ENCODE data around the gene SIRT6.

The SIRT6 gene

GRCh38 chr19:4186087-4186993, 4.0 kb upstream of the SIRT6 start (continued):
- TF ChIP-seq ZNF692 (tag by site-specific recombination; IDR thresholded peaks at IDR 0.05), result 0 out of 2 replicates have a peak, but pooled peaks have one; percentile 8
- no peak for TF ChIP-seq ZNF121 (tag by site-specific recombination; IDR thresholded peaks at IDR 0.05)
- TF ChIP-seq ZNF354C (tag by site-specific recombination; IDR thresholded peaks at IDR 0.05; ENCODE audit: borderline replicate concordance, low read depth), result no peak
- TF ChIP-seq ZNF404 (tag by site-specific recombination; IDR thresholded peaks at IDR 0.05), result no peak
- no peak for TF ChIP-seq ZFP37 (tag by site-specific recombination; IDR thresholded peaks at IDR 0.05)
- no peak for TF ChIP-seq PRDM4 (tag by site-specific recombination; IDR thresholded peaks at IDR 0.05)
- TF ChIP-seq KLF17 (tag by site-specific recombination; IDR thresholded peaks at IDR 0.05), result 0 out of 2 replicates have a peak, but pooled peaks have one; percentile 42
- no peak for TF ChIP-seq GLIS2 (tag by site-specific recombination; IDR thresholded peaks at IDR 0.05)
- TF ChIP-seq ZNF280D (tag by site-specific recombination; IDR thresholded peaks at IDR 0.05), result no peak
- no peak for TF ChIP-seq PBX3 (CRISPR knock-in tag; IDR thresholded peaks at IDR 0.05)
- no peak for TF ChIP-seq WT1 (tag by site-specific recombination; IDR thresholded peaks at IDR 0.05)
- TF ChIP-seq ZNF704 (tag by site-specific recombination; IDR thresholded peaks at IDR 0.05), result no peak
- no peak for TF ChIP-seq ZNF561 (tag by site-specific recombination; IDR thresholded peaks at IDR 0.05; ENCODE audit: borderline replicate concordance)
- TF ChIP-seq ZNF362 (tag by site-specific recombination; IDR thresholded peaks at IDR 0.05), result no peak
- TF ChIP-seq ZNF768 (tag by site-specific recombination; IDR thresholded peaks at IDR 0.05), result peak; percentile 87; the same call in 1 of the 2 replicates
- TF ChIP-seq ZNF629 (tag by site-specific recombination; IDR thresholded peaks at IDR 0.05), result no peak
- no peak for TF ChIP-seq ZNF112 (tag by site-specific recombination; IDR thresholded peaks at IDR 0.05)
- no peak for TF ChIP-seq ZNF10 (tag by site-specific recombination; IDR thresholded peaks at IDR 0.05)
- peak; percentile 23; the same call in 1 of the 2 replicates for TF ChIP-seq SP2 (tag by site-specific recombination; IDR thresholded peaks at IDR 0.05)
- TF ChIP-seq ZNF830 (tag by site-specific recombination; IDR thresholded peaks at IDR 0.05; ENCODE audit: low read depth), result no peak
- TF ChIP-seq ZNF621 (tag by site-specific recombination; IDR thresholded peaks at IDR 0.05), result no peak
- TF ChIP-seq ZNF18 (tag by site-specific recombination; IDR thresholded peaks at IDR 0.05), result 0 out of 2 replicates have a peak, but pooled peaks have one; percentile 21
- TF ChIP-seq ZNF214 (tag by site-specific recombination; IDR thresholded peaks at IDR 0.05; ENCODE audit: borderline replicate concordance), result no peak
- peak; percentile 35; the same call in 1 of the 2 replicates for TF ChIP-seq KLF9 (tag by site-specific recombination; IDR thresholded peaks at IDR 0.05; ENCODE audit: low read depth)
- 0 out of 2 replicates have a peak, but pooled peaks have one; percentile 16 for TF ChIP-seq ZFHX2 (tag by site-specific recombination; conservative IDR thresholded peaks at IDR 0.05)

Data from HEK293 (cell line).